NB4 (cell line): ENCODE results near the gene UBE2B.

Experiments used
- CTCF ChIP-seq: IDR thresholded peaks from one replicate; pipeline ENCODE4 v1.5.1; 2012; ENCODE audit warnings: low read depth, low read length
- MAX ChIP-seq: IDR thresholded peaks from 2 replicates; pipeline ENCODE4 v1.6.1; 2011; ENCODE audit warnings: low read depth, low read length

- TF ChIP-seq CTCF (peak; percentile 63), MAX (peak; percentile 75)
Observed at GRCh38 chr5:134411546-134412266, 40.3 kb downstream of the UBE2B start, which contains the start of gene CDKN2AIPNL.
